ENCODE data around the gene TMEM164. TPM values are rescaled to one million over a fixed set of nuclear protein-coding genes. Genes with fewer than 3 reads are reported as not detected.
"Not testable (repeated sequence)": the region's sequence is repeated elsewhere in the genome, so short reads cannot be mapped to it uniquely, and the experiment has no call there.

TMEM164 gene
- total RNA-seq, 1 experiment from 2014 or later: 31.1 TPM

DNA sequence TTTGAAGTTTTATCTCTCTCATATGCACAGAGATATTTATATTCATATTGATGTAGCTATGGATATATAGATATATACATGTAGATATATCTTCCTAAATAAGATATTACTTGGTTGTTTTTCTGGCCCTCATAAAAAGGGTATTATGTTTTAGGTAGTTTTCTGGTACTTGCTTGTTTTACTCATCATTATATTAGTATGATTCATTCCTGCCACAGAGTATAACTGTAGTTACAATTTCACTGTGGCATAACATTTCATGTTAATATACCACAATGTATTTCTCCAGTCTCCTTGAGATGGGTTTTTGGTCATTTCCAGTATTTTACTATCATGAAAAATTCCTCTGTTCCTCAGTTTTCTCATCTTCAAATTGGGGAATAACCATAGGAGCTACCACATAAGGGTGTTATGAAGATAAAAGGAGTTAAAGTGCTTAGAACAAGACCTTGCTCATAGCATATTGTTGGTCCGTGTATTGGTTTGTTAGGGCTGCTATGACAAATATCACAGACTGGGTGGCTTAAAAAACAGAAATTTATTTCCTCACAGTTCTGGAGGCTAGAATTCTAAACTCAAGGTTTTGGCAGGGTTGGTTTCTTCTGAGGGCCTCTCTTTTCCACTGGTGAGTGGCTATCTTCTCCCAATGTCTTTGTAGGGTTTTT lies 129.7 kb downstream of the TMEM164 start:
- no peak for DNase-seq (ENCODE audit: low read depth)

DNA sequence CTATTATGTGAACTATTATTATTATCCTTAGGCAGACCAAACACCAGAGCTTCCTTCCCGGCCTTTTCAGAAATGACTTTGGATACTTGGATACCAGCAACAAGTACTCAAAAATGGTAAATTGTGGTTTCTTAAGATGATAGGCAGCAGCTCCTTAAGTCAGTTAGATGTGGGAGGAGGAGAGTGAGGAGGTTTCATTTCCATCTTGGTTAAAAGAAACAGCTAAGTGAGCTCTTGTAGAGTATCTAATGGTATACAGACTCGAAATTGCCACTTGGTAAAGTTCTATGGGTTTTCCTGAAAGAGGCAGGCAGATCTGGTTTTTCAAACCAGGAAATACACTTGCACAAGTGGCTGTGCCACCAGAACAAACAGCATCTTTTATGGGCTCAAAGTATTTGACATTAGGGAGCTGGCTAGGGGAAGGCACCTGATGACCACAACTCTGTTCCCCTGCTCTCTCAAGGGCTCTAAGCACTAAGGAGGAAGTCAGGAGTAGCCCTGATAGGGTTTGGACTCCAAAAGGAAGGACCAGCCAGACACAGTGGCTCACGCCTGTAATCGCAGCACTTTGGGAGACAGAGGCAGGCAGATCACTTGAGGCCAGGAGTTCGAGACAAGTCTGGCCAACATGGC lies 130.9 kb downstream of the TMEM164 start:
- DNase-seq (ENCODE audit: low read depth): no peak

DNA sequence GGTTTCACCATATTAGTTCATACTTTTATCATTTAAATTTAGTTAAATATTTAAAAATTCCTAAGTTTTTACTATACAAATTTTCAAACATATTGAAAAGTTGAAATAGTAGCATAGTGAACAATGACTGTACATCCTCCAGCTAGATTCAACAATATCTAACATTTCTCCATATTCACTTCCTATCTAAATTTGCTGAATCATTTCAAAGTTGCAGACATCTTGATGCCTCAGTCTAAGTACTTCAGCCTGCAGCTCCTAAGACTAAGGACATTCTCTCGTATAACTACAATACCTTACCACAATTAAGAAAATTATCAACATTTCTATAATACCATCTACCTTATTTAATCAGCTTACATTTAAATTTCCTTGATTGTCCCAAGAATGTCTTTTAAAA lies 132.7 kb downstream of the TMEM164 start:
- no peak for DNase-seq (ENCODE audit: low read depth)

DNA sequence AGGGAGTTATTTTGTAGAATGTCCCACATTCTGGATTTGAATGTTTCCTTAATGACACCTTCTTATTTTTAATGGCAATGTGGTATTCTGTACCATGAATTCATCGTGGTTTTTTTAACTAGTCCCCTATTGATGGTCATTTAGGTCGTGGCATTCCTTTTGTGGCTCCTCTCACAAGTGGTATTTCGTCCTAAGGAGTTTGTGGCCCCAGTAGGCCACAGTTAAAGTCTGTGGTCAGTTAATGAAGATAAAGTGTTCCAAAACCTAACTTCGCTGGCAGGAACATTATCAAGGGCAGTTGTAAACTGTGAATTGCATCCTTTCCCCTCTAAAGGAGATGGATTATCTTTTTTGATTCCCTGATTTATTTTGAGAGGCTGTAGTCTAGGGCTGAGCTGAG lies 133.2 kb downstream of the TMEM164 start:
- DNase-seq (ENCODE audit: low read depth): no peak

DNA sequence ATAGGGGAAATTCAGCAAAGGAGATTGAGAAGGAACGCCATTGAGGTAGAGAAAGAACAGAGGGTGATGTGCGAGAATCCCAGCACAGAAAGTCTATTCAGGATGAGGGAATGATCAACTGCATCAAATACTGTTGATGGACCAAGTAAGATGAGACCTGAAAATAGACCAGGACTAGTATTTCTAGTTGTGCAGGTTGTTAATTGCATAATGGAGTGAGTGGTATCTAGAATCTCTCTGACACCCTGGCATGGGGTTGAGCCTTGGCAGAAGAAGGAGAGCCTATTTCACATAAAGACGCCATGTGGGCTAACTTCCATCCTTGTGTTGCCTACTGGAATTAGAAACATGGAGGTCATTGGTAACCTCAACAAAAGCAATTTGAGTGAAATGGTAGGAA lies 135.6 kb downstream of the TMEM164 start:
- DNase-seq (ENCODE audit: low read depth): no peak

DNA sequence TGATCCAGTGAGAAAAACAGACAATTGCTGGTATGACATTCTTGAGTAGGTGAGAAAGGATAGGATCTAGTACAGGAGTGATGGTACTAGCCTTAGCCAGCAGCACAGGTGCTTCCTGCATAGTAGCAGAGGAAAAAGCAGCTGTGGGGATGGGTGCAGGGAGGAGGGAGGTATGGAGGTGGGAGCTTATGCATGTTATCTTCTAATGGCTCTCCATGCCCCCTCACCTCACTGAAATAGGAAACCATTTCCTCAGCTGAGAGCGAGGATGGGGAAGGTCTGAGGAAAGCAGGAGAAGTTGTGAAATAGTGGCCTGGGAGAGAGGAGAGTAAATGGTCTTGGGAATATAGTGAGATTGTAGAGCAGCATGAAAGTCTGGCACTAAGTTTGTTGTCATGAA lies 136.3 kb downstream of the TMEM164 start:
- DNase-seq (ENCODE audit: low read depth): no peak

DNA sequence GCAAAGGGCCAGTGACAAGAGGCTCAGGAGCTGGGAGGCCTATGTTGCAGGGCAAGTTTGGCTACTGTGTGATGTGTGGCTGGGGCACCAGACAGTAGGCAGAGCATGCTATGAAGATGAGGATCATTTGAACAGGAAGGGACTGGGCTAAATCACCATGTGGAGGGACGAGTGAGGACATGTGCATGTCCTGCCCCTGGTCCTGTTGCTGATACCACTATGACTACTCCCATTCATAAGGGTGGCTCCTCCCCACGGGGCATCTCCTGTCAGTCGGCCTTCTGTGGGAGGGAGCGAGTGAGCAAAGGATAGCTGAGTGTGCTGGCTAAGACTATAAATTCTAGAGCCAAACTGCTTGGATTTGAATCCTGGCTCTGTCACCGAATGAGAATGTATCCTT lies 139.2 kb downstream of the TMEM164 start:
- DNase-seq (ENCODE audit: low read depth): no peak

DNA sequence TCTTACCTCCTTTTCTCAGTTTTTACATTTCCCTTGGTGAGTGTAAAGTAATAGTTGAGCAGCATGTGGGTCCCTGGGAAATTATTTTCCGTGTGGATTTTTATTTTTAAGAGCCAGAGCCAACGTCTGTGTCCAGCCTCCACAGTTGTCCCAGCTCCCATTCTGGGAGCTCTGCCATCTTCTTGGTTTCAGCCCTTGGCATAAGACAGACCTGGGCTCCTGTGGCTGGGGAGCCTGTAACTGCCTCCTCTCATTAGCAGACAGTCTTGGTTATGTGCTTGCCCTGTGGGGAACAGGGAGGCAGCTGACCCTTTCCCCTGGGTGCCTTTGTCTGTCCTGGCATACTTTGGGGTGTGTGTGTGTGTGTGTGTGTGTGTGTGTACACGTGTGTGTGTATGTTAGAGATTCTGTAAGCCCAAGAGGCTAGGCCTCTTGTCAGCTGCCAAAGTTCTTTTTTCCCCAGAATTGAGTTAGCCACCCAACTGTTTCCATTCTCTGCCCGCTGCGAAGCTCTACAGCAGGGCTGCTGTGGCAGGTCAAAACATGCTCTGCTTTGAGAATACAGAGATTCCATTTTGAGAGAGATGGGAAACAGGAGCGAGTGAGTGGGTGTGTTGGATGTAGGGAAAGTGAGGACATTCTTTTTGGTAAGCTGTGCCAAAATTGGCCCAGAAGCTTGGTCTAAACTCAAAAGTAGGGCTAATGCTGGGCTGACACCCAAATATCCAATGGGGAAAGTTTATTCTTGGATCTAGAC lies 140.7 kb downstream of the TMEM164 start:
- DNase-seq (ENCODE audit: low read depth): no peak

DNA sequence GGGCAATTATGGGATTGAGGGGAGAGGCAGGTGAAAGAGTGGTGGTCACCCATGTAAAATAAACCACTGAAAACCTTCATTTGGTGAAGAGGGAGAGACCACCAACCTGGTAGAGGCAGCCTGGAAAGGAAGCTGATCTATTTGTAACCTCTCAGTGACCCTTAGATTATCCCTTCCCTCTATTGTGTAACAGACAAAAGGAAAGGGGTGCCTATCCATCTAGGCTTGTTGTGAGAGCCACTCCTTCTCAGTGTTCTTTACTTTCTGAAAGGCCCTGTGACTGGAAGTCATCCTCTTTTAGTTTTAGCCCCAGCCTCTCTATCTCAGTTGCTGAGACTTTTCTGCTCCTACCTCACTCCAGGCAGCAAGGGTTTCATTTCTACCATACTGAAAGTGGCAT lies 142.4 kb downstream of the TMEM164 start:
- no peak for DNase-seq (ENCODE audit: low read depth)

DNA sequence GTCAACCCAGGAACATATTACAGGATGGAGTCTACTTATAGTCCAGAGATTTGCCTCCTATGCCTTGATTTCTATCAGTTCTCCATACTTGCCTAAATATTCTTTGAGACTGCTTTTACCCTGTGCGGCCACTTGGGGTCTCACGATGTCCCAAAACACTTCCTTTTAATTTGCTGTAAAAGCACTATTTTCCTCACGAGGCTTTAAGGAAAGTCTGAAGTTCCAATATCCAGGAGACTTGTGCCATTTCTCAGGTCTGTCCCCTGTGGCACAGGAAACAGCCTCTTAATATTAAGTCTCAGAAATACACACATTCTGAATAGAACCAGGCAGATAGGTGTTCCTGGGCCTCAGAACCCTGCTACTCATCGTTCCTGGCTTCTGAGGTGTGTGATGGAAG lies 142.9 kb downstream of the TMEM164 start:
- DNase-seq (ENCODE audit: low read depth): no peak

DNA sequence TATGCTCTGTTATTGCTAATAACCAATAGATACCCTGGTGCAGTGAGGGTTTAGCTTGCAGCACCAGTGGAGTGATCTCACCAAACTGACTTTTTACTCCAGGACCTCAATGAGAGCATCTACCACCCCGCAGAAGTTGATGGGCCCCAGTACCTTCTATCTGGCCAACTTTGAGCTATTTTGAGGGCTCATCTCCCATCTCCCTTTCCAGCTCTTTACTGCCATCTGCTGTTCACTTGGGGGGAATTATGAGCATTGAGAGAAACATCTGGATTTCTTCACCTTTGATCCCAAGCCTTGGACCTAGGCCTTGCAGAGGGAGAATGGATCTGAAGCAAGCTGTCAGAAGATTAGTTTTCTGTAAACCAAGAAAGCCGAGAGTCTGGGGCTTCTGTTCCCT lies 143.6 kb downstream of the TMEM164 start:
- DNase-seq (ENCODE audit: low read depth): peak; percentile 25

DNA sequence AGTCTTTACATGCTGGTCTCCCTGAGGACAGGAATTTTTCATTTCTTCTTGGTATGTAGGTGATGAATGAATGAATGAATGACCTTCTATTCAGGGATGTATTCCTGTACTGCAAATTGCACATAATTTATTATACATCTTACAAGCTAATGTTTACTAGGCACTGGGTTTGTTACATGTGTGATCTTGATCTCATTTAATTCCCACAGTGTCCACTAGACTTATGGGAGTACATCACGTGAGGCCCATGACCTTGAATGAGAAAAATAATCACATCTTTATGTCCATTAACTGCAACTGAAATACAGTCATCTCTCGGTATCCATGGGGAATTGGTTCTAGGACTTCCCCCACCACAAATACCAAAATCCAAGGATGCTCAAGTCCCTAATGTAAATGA lies 150.3 kb downstream of the TMEM164 start:
- DNase-seq (ENCODE audit: low read depth): no peak

DNA sequence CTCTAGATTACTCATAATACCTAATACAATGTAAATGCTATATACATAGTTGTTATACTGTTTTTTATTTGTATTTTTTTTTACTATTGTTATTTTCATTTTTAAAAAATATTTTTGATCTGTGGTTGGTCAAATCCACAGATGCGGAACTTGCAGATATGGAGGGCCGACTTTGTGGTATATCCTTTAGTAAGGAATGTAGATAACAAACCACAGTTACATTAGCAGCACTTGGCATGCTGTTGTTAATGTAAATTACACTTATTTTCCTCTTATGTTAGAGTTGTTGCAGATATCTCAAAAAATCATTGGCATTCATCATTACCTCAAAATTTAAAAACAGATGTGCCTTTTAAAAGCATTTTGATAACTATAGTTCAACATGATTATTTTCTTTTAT lies 151.0 kb downstream of the TMEM164 start:
- no peak for DNase-seq (ENCODE audit: low read depth)

DNA sequence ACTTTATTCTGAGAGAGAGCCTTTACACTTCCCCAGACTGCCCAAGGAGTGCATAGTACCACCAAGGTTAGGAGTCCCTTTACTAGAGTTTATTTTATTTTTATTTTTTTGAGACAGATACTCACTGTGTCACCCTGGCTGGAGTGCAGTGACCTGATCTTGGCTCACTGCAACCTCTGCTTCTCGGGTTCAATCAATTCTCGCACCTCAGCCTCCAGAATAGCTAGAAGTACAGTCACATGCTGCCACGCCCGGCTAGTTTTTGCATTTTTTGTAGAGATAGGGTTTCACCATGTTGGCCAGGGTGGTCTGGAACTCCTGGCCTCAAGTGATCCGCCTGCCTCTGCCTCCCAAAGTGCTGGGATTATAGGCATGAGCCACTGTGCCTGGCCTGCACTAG lies 151.4 kb downstream of the TMEM164 start:
- not testable (repeated sequence) for DNase-seq (ENCODE audit: low read depth)

DNA sequence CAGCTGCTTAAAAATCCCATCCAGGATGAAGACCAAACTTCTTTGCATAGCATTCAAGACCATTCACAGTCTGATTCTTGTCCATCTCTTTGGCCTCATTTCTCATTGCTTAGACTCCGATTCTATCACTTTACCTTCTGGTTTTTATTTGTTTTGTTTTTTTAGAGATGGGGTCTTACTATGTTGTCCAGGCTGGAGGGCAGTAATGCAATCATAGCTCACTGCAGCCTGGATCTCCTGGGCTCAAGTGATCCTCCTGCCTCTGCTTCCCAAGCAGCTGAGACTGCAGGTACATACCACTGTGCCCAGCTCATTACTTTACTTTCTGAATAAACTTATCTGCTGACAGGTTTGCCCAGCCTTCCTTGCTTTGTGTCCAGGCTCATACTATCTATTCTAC lies 152.8 kb downstream of the TMEM164 start:
- DNase-seq (ENCODE audit: low read depth): no peak

DNA sequence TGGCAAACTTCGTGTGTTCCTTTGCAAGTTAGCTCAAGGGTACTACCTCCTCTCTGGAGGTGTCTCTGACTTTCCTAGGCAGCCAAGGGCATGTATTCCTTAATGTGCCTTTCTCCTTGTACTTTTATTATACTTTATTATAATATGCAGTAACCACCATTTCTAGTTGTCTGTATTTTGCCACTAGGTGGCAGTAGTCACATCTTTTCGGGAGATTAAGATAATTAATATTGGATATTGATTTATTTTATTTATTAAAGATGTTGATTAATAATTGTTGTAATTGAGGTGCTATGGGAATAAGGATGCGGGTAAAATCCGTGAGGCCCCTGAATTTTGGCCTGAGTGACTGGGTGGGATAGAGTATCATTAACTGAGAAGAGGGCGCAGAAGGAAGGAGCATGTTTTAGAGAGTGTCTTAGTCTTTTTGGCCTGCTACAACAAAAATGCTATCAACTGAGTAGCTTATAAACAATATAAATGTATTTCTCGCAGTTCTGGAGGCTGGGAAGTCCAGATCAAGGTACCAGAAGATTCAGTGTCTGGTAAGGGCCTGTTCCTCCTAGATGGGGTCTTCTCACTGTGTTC lies 153.3 kb downstream of the TMEM164 start:
- no peak for DNase-seq (ENCODE audit: low read depth)

DNA sequence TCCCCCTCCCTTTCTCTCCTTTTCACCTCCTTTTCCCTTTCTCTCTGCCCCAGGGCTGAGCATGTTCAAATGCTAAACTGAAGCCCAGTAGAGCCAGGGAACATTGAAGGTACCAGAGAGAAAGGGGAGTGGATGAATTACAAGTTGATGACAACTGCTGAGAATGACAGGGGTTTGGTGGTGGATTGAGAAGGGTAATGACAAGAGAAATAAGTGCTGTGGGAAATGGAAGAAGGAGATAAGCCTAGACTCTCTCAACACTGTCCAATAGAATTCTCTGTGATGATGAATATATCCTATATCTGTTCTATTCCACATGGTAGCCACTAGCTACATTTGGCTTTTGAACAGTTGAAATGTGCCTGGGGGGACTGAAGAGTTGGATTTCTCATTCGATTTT lies 154.5 kb downstream of the TMEM164 start:
- no peak for DNase-seq (ENCODE audit: low read depth)

DNA sequence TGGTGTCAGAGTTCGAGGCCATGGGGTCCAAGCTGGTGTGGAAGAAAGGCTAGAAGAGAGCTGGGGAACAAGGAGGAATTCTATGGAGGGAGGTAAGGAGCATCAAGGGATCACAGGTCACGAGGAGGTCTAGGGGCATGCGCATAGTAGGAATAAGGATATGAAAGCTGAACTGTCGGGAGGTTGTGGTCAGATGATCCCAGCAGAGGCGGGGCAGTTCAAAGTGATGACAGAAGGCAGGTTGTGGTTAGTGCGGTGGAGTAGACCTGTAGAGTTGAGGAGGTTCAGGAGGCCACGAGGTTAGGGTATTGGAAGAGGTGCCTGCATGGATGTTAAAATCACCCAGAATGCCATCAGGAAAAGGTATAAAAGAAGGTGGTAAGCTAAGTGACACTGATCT lies 156.3 kb downstream of the TMEM164 start:
- no peak for DNase-seq (ENCODE audit: low read depth)

DNA sequence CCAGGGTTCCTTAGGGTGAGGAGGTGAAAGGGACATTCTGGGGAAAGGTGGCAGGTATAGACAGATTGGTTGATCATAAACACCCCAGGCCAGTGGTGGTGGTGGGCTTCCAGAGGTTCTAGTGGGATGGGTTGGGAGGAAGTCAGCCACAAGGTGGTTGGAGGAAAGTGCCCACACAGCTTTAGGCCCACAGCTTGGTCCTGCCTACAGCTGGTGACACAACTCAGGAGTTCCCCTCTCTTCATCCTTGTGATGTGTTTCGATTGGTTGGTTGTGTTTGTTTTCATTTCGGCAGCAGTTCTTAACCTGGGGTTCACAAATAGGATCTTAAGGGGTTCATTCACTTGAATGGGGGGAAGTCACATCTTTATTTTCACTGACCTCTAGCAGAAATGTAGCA lies 157.0 kb downstream of the TMEM164 start:
- no peak for DNase-seq (ENCODE audit: low read depth)

DNA sequence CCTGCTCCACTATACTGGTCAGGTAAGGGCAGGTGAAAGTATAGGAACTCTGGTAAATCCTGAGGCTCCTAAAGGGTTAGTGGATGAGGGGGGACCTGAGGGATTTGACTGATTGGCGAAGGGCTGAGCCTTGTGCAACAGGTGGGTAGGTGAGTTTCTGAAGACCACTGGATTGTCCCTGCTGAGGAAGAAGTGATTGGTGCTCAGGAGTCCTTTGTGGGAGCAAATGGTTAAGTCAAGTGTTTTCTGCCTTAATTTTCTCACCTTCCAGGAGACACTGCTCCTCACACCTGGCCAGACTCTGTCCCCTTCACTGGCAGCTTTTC lies 158.4 kb downstream of the TMEM164 start:
- no peak for DNase-seq (ENCODE audit: low read depth)

DNA sequence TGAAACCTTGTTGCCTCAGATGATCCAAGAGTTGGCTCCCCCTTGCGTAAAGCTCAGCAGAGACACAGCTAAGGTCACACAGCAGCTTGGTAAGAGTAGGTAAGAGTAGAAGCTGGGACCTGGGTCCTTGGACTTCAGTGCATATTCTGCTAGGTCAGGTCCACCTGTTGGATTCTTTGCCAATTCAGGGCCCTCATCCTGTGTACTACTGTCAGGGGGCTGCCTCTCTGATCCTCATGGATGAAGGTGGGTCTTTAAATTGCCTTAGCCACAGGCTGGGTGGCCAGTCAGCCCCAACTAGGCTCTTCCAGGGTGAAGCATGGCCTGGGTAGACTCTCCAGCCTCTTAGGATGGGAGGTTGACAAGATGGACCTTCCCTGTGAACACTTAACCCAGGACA lies 159.2 kb downstream of the TMEM164 start:
- DNase-seq (ENCODE audit: low read depth): no peak

DNA sequence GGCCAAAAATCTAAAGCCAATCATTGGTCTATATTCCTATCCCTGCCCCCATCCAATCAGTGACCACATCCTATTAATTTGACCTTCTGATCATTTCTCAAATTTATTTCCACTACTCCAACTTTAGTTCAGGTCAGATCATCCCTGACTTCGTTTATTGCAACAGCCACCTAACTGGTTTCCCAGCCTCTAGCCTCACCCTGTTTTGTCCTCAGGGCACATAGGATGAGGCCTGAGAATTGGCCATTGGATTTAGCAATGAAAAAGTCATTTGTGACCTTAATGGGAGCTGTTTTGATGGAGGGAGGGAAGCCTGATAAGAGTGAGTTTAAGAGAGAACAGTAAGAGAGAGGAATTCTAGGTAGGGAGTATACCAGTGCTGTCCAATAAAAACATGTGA lies 160.0 kb downstream of the TMEM164 start:
- DNase-seq (ENCODE audit: low read depth): no peak

DNA sequence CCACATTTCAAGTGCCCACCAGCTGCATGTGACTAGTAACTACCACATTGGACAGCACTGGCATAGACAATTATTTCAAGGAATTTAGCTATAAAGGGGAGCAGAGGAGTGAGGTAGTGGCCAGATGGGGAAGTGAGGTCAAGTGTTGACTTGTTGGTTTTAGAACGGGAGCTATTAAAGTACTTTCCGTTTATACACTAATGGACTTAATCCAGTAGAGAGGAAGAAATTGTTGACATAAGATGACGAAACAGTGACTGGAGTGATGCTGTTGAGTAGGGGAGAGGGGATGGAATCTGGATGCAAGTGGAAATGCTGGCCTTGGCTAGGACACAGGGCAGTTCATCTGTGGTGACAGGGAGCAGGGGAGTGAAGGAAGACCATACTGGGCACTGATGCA lies 160.6 kb downstream of the TMEM164 start:
- DNase-seq (ENCODE audit: low read depth): no peak

Measured in Daoy (cell line).